ENCODE results near the gene MAP3K10. TPM values are rescaled to one million over a fixed set of nuclear protein-coding genes. Genes with fewer than 3 reads are reported as not detected.

The MAP3K10 gene
- total and polyA plus RNA-seq, 3 experiments from 2014 or later = 1.3 to 15.4 (median 13.9) TPM

DNA sequence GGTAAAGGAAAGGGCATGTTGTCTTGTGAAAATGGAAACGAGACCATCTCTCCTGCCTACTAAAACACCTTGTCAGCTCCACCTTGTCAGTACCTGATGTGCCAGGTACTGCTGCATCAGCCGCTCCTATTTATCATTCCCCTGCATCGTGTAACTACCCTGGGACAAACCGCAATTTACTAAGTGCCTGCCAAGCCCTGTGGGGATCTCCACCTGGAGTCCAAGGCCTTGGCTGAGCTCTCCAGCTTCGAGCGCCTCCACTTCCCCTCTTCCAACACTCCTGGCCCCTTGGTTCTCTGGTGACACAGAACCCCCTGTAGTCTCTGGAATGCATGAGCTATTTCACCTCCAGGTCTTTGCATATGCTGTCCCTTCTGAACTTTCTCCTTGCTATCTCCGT lies 61.2 kb downstream of the MAP3K10 start:
- H3K27ac ChIP-seq (ENCODE audit: low read depth, low read length) = no peak overlapping the region
- no peaks in the 10 kb centered on the region for H3K4me1 ChIP-seq (ENCODE audit: insufficient read depth, low read length)
- Mint-ChIP-seq H3K4me1 (peaks cover 21 to 41% (median 22%) of the 10 kb centered on the region in 3 donors), H3K36me3 (peaks cover 21 to 76% (median 27%) of the 10 kb centered on the region in 3 donors), H3K27ac (peak overlapping the region in 3 of 8 donors; percentile 20 to 85 (median 77)), H3K27me3 (no peaks in the 10 kb centered on the region), H3K4me3 (no peak overlapping the region), H3K9me3 (no peaks in the 10 kb centered on the region)
- CTCF ChIA-PET = no interaction called here
- peaks cover 47% of the 10 kb centered on the region for H3K36me3 ChIP-seq (ENCODE audit: insufficient read depth, low read length)
- no peaks in the 10 kb centered on the region for H3K27me3 ChIP-seq (ENCODE audit: insufficient read depth, low read length, poor library complexity, severe bottlenecking)
- POLR2A ChIA-PET = no interaction called here
- DNase-seq = no peak
- H3K9me3 ChIP-seq (ENCODE audit: low read length) = no peaks in the 10 kb centered on the region
- no peak overlapping the region for H3K4me3 ChIP-seq (ENCODE audit: low read length)

DNA sequence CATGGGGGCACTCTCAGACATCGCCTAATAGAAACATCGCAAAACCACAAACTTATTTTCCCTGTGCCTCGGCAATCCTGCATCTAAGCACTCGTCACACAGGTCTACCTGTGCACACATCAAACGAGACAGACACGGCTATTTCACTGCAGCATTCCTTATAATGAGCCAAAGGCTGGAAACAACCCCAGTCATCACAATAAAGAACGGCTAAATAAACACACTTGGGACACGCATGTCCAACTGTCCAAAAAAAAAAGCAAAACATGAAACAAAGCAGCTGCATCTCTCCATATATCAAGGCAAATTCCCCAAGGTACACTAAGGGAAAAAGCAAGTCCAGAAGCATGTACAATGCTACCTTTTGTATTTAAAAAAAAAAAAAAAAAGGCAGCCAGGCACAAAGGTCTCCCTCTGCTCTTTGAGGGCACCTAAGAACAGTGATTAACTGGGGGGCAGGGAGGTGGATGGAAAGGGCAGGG lies 62.4 kb downstream of the MAP3K10 start:
- peak overlapping the region in 1 of 8 donors; percentile 33 for H3K27ac Mint-ChIP-seq
- POLR2A ChIA-PET = no interaction called here
- CTCF ChIA-PET = no interaction called here

DNA sequence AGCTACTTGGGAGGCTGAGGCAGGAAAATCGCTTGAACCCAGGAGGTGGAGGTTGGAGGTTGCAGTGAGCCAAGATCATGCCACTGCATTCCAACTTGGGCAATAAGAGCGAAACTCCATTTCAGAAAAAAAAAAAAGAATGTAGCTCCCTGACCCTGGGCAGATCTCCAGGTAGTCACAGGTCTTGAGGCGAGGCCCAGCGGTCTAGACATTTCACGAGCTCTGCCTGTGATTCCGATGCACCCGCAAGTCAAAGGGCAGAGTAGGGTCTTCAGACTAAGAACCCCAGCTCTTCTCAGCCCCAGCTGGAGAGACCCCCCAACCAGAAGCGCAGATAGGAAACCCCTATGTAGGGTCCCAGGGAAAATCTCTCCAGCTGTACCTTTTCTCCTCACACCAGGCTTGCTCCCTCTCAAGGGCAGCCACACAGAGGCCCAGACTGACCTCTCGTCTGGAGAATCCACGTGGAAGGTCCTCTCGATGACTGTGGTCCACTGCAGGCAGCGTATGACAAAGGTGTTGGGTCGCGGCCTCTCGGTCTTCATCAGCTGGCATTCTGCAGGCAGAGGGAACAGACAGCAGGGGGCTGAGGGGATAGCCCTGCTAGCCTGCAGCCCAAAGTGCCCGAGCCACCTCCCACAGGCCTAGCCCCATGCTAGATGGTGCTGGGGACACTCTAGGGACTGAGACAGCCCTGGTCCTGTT lies 63.6 kb downstream of the MAP3K10 start:
- H3K27me3 ChIP-seq (ENCODE audit: insufficient read depth, low read length, poor library complexity, severe bottlenecking) = no peaks in the 10 kb centered on the region
- H3K36me3 ChIP-seq (ENCODE audit: insufficient read depth, low read length) = peaks cover 39% of the 10 kb centered on the region
- ChIA-PET CTCF (no interaction called here), POLR2A (no interaction called here)
- H3K27ac ChIP-seq (ENCODE audit: low read depth, low read length) = no peak overlapping the region
- Mint-ChIP-seq H3K36me3 (peaks cover 19 to 70% (median 24%) of the 10 kb centered on the region in 3 donors), H3K27ac (peak overlapping the region in 1 of 8 donors; percentile 41), H3K27me3 (no peaks in the 10 kb centered on the region), H3K4me3 (no peak overlapping the region), H3K9me3 (no peaks in the 10 kb centered on the region), H3K4me1 (peaks cover 24 to 48% (median 37%) of the 10 kb centered on the region in 3 donors)
- no peaks in the 10 kb centered on the region for H3K9me3 ChIP-seq (ENCODE audit: low read length)
- H3K4me1 ChIP-seq (ENCODE audit: insufficient read depth, low read length) = no peaks in the 10 kb centered on the region
- DNase-seq = no peak
- no peak overlapping the region for H3K4me3 ChIP-seq (ENCODE audit: low read length)

More for the DNA sequence above, 62.4 kb downstream of the MAP3K10 start:
- no peaks in the 10 kb centered on the region for H3K9me3 Mint-ChIP-seq
- Histone ChIP-seq H3K4me3 (ENCODE audit: low read length) (no peak overlapping the region), H3K36me3 (ENCODE audit: insufficient read depth, low read length) (peaks cover 39% of the 10 kb centered on the region), H3K9me3 (ENCODE audit: low read length) (no peaks in the 10 kb centered on the region), H3K27me3 (ENCODE audit: insufficient read depth, low read length, poor library complexity, severe bottlenecking) (no peaks in the 10 kb centered on the region), H3K4me1 (ENCODE audit: insufficient read depth, low read length) (no peaks in the 10 kb centered on the region), H3K27ac (ENCODE audit: low read depth, low read length) (no peak overlapping the region)
- H3K4me3 Mint-ChIP-seq = no peak overlapping the region
- H3K4me1 Mint-ChIP-seq = peaks cover 19 to 38% (median 24%) of the 10 kb centered on the region in 3 donors
- H3K36me3 Mint-ChIP-seq = peaks cover 21 to 69% (median 27%) of the 10 kb centered on the region in 3 donors
- no peaks in the 10 kb centered on the region for H3K27me3 Mint-ChIP-seq
- DNase-seq = no peak

DNA sequence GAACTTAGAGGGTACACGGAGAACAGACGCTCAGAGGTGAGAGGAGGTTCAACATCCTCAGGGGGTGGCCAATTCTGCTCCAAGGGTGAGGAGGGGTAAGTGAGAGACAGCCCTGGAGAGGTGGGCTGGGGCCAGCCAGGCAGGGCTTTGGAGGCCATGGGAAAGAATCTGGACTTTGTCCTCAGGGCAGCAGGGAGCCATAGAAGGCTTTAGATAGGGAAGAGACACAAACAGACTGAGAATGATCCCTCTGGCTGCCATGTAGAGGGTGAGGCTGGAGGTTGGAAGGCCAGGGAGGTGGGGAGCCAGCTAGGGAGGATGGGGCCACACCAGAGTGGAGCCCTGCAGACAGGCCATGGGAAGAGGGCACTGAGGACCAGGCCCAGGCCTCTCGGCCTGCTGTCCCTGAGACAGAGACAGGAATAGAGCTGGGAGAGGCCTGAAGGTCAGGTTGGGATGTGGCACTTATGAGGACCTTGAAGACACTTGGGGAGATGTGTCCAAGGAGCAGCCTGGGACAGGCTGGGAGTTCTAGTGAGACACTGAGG lies 64.5 kb downstream of the MAP3K10 start:
- CTCF ChIA-PET = no interaction called here
- Histone ChIP-seq H3K4me1 (ENCODE audit: insufficient read depth, low read length) (no peaks in the 10 kb centered on the region), H3K36me3 (ENCODE audit: insufficient read depth, low read length) (peaks cover 39% of the 10 kb centered on the region), H3K9me3 (ENCODE audit: low read length) (no peaks in the 10 kb centered on the region), H3K27me3 (ENCODE audit: insufficient read depth, low read length, poor library complexity, severe bottlenecking) (no peaks in the 10 kb centered on the region), H3K4me3 (ENCODE audit: low read length) (no peak overlapping the region), H3K27ac (ENCODE audit: low read depth, low read length) (no peak overlapping the region)
- no peaks in the 10 kb centered on the region for H3K27me3 Mint-ChIP-seq
- H3K27ac Mint-ChIP-seq = peak overlapping the region in 3 of 8 donors; percentile 23 to 77 (median 64)
- peaks cover 18 to 66% (median 23%) of the 10 kb centered on the region in 3 donors for H3K36me3 Mint-ChIP-seq
- DNase-seq = no peak
- H3K4me1 Mint-ChIP-seq = peaks cover 25 to 51% (median 39%) of the 10 kb centered on the region in 3 donors
- POLR2A ChIA-PET = no interaction called here
- peak overlapping the region in 1 of 7 donors; percentile 43 for H3K4me3 Mint-ChIP-seq
- no peaks in the 10 kb centered on the region for H3K9me3 Mint-ChIP-seq

DNA sequence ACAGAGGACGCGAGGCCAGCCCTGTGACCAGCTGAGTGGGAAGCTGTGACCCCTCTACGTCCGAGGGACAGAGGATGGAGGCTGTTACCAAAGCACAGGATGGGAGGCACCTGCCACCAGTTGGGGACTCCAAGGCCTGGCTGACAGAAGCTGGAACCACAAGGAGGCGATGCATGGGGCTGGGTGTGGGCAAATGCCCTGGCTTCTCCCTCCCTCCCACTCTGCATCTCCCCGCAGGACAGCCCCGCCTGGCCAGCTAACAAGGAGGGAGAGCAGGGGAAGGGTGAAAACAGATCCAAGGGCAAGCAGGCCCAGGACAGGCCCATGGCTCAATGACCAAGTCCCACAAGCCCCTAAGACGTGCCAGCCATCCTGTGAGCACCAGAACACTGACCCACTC lies 65.3 kb downstream of the MAP3K10 start:
- no peak overlapping the region for H3K27ac Mint-ChIP-seq
- Histone ChIP-seq H3K4me1 (ENCODE audit: insufficient read depth, low read length) (no peaks in the 10 kb centered on the region), H3K36me3 (ENCODE audit: insufficient read depth, low read length) (peaks cover 39% of the 10 kb centered on the region), H3K27ac (ENCODE audit: low read depth, low read length) (no peak overlapping the region), H3K9me3 (ENCODE audit: low read length) (no peaks in the 10 kb centered on the region), H3K4me3 (ENCODE audit: low read length) (no peak overlapping the region), H3K27me3 (ENCODE audit: insufficient read depth, low read length, poor library complexity, severe bottlenecking) (no peaks in the 10 kb centered on the region)
- ChIA-PET CTCF (no interaction called here), POLR2A (no interaction called here)
- H3K9me3 Mint-ChIP-seq = no peaks in the 10 kb centered on the region
- peaks cover 18 to 66% (median 23%) of the 10 kb centered on the region in 3 donors for H3K36me3 Mint-ChIP-seq
- peaks cover 26 to 55% (median 40%) of the 10 kb centered on the region in 3 donors for H3K4me1 Mint-ChIP-seq
- DNase-seq = no peak
- no peak overlapping the region for H3K4me3 Mint-ChIP-seq
- H3K27me3 Mint-ChIP-seq = no peaks in the 10 kb centered on the region

DNA sequence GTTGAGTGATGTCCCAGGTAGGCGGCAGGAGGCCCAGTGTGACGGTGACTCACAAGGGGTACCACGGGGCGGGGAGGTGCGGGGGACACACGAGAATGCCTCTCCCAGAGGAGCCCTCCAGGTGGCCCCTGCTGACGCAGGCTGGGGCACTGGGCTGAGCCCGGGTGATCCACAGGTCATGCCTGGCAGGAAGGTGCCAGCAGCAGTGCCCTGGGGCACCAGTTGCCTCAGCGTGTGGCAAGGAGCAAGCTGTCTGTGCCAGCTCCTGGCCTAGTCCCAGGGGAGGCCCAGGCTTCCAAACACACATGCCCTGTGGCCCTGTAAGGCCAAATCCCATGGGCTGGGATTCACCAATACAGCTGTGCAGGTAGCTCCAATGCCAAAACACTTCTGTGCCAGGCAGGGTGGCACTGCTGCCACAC lies 65.9 kb downstream of the MAP3K10 start:
- peaks cover 27 to 55% (median 40%) of the 10 kb centered on the region in 3 donors for H3K4me1 Mint-ChIP-seq
- no peak overlapping the region for H3K27ac ChIP-seq (ENCODE audit: low read depth, low read length)
- DNase-seq = no peak
- no peaks in the 10 kb centered on the region for H3K9me3 Mint-ChIP-seq
- no peak overlapping the region for H3K4me3 Mint-ChIP-seq
- POLR2A ChIA-PET = no interaction called here
- no peaks in the 10 kb centered on the region for H3K9me3 ChIP-seq (ENCODE audit: low read length)
- H3K4me3 ChIP-seq (ENCODE audit: low read length) = no peak overlapping the region
- H3K27me3 ChIP-seq (ENCODE audit: insufficient read depth, low read length, poor library complexity, severe bottlenecking) = no peaks in the 10 kb centered on the region
- no peaks in the 10 kb centered on the region for H3K4me1 ChIP-seq (ENCODE audit: insufficient read depth, low read length)
- peak overlapping the region in 1 of 8 donors; percentile 85 for H3K27ac Mint-ChIP-seq
- H3K36me3 ChIP-seq (ENCODE audit: insufficient read depth, low read length) = peaks cover 39% of the 10 kb centered on the region
- H3K36me3 Mint-ChIP-seq = peaks cover 14 to 67% (median 23%) of the 10 kb centered on the region in 3 donors
- CTCF ChIA-PET = no interaction called here
- no peaks in the 10 kb centered on the region for H3K27me3 Mint-ChIP-seq

DNA sequence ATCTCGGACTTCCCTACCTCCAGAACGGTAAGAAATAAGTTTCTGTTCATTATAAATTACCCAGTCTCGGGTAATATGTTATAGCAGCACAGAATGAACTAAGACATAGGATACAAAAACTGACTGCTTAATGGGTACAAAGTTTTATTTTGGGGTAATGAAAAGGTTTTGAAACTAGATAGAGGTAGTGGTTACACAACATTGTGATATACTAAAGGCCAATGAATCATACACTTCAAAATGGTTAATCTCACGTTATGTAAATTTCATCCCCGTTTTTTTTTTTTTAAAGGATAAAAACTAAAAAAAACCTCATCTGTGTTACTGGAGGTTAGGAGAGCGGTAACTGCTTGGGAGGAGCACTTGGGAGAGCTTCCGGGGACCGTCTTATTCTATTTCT lies 70.4 kb downstream of the MAP3K10 start:
- Histone ChIP-seq H3K4me3 (ENCODE audit: low read length) (no peak overlapping the region), H3K27me3 (ENCODE audit: insufficient read depth, low read length, poor library complexity, severe bottlenecking) (no peaks in the 10 kb centered on the region), H3K9me3 (ENCODE audit: low read length) (no peaks in the 10 kb centered on the region), H3K4me1 (ENCODE audit: insufficient read depth, low read length) (no peaks in the 10 kb centered on the region), H3K27ac (ENCODE audit: low read depth, low read length) (no peak overlapping the region), H3K36me3 (ENCODE audit: insufficient read depth, low read length) (peaks cover 12% of the 10 kb centered on the region)
- POLR2A ChIA-PET = no interaction called here
- DNase-seq = no peak
- peaks cover 0 to 62% (median 10%) of the 10 kb centered on the region in 3 donors for H3K36me3 Mint-ChIP-seq
- H3K27ac Mint-ChIP-seq = peak overlapping the region in 1 of 8 donors; percentile 29
- CTCF ChIA-PET = no interaction called here
- H3K9me3 Mint-ChIP-seq = no peaks in the 10 kb centered on the region
- no peak overlapping the region for H3K4me3 Mint-ChIP-seq
- H3K4me1 Mint-ChIP-seq = peaks cover 26 to 52% (median 31%) of the 10 kb centered on the region in 3 donors
- H3K27me3 Mint-ChIP-seq = no peaks in the 10 kb centered on the region

DNA sequence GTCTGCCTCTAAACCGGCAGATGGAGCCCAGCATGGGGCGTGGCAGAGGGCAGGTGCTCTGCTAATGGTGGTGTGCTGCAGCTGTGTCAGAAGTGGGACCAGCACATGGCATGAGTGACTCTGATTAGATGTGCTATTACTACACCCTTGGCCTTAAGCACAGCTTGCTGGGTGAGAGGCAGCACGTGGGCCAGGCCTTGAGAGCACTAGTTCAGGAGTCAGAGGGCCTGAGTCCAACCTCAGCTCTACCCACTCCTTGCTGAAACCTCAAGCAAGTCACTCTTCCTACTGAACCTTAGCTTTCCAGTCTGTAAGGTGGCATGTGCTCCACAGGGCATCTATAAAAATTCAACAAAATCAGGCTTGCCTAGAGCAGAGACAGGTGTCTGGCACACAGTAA lies 71.2 kb downstream of the MAP3K10 start:
- no peak overlapping the region for H3K4me3 ChIP-seq (ENCODE audit: low read length)
- H3K4me3 Mint-ChIP-seq = no peak overlapping the region
- H3K27me3 ChIP-seq (ENCODE audit: insufficient read depth, low read length, poor library complexity, severe bottlenecking) = no peaks in the 10 kb centered on the region
- H3K4me1 Mint-ChIP-seq = peaks cover 29 to 55% (median 33%) of the 10 kb centered on the region in 3 donors
- H3K4me1 ChIP-seq (ENCODE audit: insufficient read depth, low read length) = no peaks in the 10 kb centered on the region
- H3K36me3 Mint-ChIP-seq = peaks cover 0 to 63% (median 10%) of the 10 kb centered on the region in 3 donors
- H3K9me3 Mint-ChIP-seq = no peaks in the 10 kb centered on the region
- ChIA-PET CTCF (no interaction called here), POLR2A (no interaction called here)
- no peak for DNase-seq
- H3K36me3 ChIP-seq (ENCODE audit: insufficient read depth, low read length) = peaks cover 6% of the 10 kb centered on the region
- no peaks in the 10 kb centered on the region for H3K9me3 ChIP-seq (ENCODE audit: low read length)
- no peak overlapping the region for H3K27ac ChIP-seq (ENCODE audit: low read depth, low read length)
- no peak overlapping the region for H3K27ac Mint-ChIP-seq
- H3K27me3 Mint-ChIP-seq = no peaks in the 10 kb centered on the region
